Activated T-helper 1 cell treated with anti-CD3 and anti-CD28 coated beads, Interleukin-2, amount 50 U/mL, for 16 hours (primary cell): Measurements from ENCODE around the gene IRF8.
"Not testable (repeated sequence)": the region's sequence is repeated elsewhere in the genome, so short reads cannot be mapped to it uniquely, and the experiment has no call there.

Experiments used
- DNase-seq, 2 donors: peaks; one replicate each; pipeline ENCODE4 v3.0.0-alpha.2; 2020; ENCODE audit warnings: low read depth in 1 of 2, low spot score in 1 of 2

The IRF8 gene

GRCh38 chr16:85931596-85932402 is 32.8 kb downstream of the IRF8 start:
- DNase-seq = no peak

GRCh38 chr16:85934210-85934609 is 35.2 kb downstream of the IRF8 start:
- DNase-seq = no peak

GRCh38 chr16:85935391-85935973 is 36.5 kb downstream of the IRF8 start:
- DNase-seq = no peak

GRCh38 chr16:85935974-85936760 is 37.2 kb downstream of the IRF8 start:
- DNase-seq = peak; percentile 36 to 52

- DNase-seq = no peak
These were observed 37.9 kb downstream of the IRF8 start for GRCh38 chr16:85936816-85937215.

GRCh38 chr16:85940214-85940613 is 41.3 kb downstream of the IRF8 start:
- no peak for DNase-seq

GRCh38 chr16:85941863-85942644 is 43.1 kb downstream of the IRF8 start:
- DNase-seq = no peak

GRCh38 chr16:85942659-85943058 is 43.7 kb downstream of the IRF8 start:
- not testable (repeated sequence) for DNase-seq

GRCh38 chr16:85943711-85944110 is 44.7 kb downstream of the IRF8 start:
- DNase-seq = no peak

- DNase-seq = no peak
These were observed 45.8 kb downstream of the IRF8 start for GRCh38 chr16:85944572-85945423.

GRCh38 chr16:85945424-85945751 is 46.4 kb downstream of the IRF8 start:
- no peak for DNase-seq

- DNase-seq = no peak
These were observed 47.7 kb downstream of the IRF8 start for GRCh38 chr16:85946541-85947124.

GRCh38 chr16:85947230-85948137 is 48.5 kb downstream of the IRF8 start:
- peak in 1 of 2 donors; percentile 31 for DNase-seq

- DNase-seq = no peak
These were observed 49.2 kb downstream of the IRF8 start for GRCh38 chr16:85948138-85948509.

- no peak for DNase-seq
These were observed 49.8 kb downstream of the IRF8 start for GRCh38 chr16:85948616-85949265.

GRCh38 chr16:85950136-85950918 is 51.4 kb downstream of the IRF8 start:
- no peak for DNase-seq

GRCh38 chr16:85952197-85952596 is 53.2 kb downstream of the IRF8 start:
- DNase-seq = no peak

GRCh38 chr16:85952811-85953210 is 53.8 kb downstream of the IRF8 start:
- DNase-seq = no peak
